Mucosa of stomach (tissue), 1 donor: ENCODE measurements around the gene GABPA.
"Not testable (repeated sequence)": the region's sequence is repeated elsewhere in the genome, so short reads cannot be mapped to it uniquely, and the experiment has no call there.

Experiments used
- H3K27me3 ChIP-seq: one replicate; pipeline ENCODE4 v1.7.0; 2013; ENCODE audit warnings: mild to moderate bottlenecking, low read length; ENCODE audit not compliant: control insufficient read depth, insufficient read depth
- H3K36me3 ChIP-seq: one replicate; pipeline ENCODE4 v1.7.0; 2013; ENCODE audit warnings: low read length; ENCODE audit not compliant: control insufficient read depth, insufficient read depth
- H3K4me1 ChIP-seq: one replicate; pipeline ENCODE4 v1.7.0; 2013; ENCODE audit warnings: mild to moderate bottlenecking, low read length; ENCODE audit not compliant: control insufficient read depth, insufficient read depth
- H3K4me3 ChIP-seq: one replicate; pipeline ENCODE4 v1.7.0; 2013; ENCODE audit warnings: low read length
- H3K9ac ChIP-seq: one replicate; pipeline ENCODE4 v1.7.0; 2013; ENCODE audit warnings: mild to moderate bottlenecking, low read length, moderate library complexity
- H3K9me3 ChIP-seq: one replicate; pipeline ENCODE4 v1.7.0; 2013; ENCODE audit warnings: mild to moderate bottlenecking, low read length, moderate library complexity; ENCODE audit not compliant: control insufficient read depth
- donor health status: Pancreatic carcinoma.

The GABPA gene

DNA sequence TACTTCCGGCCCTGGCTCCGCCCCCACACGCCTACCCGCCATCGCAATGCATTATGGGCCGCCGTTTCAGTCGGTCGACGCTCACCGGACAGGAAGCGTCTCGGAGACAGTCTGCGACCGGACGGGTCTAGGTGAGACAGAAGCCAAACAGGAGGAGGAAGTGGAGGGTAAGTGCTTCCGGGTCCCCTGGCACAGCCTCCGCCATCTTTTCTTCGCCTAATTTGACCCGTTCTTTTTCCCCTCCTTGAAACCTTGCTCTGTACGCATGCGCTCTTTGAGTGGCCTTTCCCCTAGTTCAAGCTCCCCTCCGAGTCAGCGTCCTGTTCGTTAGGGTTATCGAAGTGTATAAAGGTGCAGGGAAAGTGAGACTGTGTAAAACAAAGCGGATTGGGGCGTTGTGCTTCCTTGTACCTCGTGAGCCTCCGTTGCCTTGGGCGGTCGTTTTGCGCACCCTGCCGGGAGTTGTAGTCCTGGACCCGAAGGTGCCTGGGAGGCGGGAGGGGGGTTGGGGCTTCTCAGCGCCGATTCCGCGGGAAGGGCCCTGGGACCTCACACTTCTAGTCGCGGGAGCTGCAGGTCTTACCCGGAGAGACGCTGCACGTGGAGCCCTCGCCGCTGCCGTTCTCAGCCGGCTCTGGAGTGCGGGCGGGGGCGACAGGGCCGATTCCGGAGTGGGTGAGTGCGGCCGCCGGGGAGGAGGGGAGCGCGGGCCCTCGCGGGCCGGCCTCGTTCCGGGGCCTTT lies at the start of gene GABPA, which contains the start of gene ATP5PF:
GABPA (plus strand) TSS at position 69 of the 742 bp plus-strand sequence. CDS start 6,627 bp downstream, outside the sequence.
ATP5PF (minus strand) TSS at position 1 of the 742 bp plus-strand sequence. CDS start 5,110 bp downstream, outside the sequence.
- peak within 1 kb of the TSS; percentile 95 for H3K9ac ChIP-seq
- no peaks in the 10 kb centered on the region for H3K27me3 ChIP-seq
- no peaks in the 10 kb centered on the region for H3K36me3 ChIP-seq
- H3K4me1 ChIP-seq = no peaks in the 10 kb centered on the region
- no peaks in the 10 kb centered on the region for H3K9me3 ChIP-seq
- peak within 1 kb of the TSS; percentile 99 for H3K4me3 ChIP-seq

DNA sequence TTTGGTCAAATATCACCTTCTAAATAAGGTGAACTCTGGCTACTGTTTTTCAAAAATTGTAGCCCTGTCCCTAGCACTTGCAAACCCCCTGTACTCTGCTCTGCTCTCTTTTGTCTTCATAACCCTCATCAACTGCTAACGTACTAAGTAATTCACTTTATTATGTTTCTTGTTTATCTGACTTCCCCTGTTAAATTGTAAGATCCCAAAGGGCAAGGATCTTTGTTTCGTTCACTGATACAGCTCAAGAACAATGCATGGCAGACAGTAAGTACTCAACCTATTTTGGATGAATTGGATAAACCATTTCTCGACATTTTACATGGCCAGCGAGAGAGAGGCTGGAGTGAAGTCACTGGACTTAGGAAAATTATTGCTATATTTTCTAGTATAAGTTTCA lies 47.0 kb upstream of the GABPA start:
- Histone ChIP-seq H3K4me3 (no peak overlapping the region), H3K4me1 (no peaks in the 10 kb centered on the region), H3K27me3 (no peaks in the 10 kb centered on the region), H3K36me3 (no peaks in the 10 kb centered on the region), H3K9ac (no peak overlapping the region), H3K9me3 (no peaks in the 10 kb centered on the region)

DNA sequence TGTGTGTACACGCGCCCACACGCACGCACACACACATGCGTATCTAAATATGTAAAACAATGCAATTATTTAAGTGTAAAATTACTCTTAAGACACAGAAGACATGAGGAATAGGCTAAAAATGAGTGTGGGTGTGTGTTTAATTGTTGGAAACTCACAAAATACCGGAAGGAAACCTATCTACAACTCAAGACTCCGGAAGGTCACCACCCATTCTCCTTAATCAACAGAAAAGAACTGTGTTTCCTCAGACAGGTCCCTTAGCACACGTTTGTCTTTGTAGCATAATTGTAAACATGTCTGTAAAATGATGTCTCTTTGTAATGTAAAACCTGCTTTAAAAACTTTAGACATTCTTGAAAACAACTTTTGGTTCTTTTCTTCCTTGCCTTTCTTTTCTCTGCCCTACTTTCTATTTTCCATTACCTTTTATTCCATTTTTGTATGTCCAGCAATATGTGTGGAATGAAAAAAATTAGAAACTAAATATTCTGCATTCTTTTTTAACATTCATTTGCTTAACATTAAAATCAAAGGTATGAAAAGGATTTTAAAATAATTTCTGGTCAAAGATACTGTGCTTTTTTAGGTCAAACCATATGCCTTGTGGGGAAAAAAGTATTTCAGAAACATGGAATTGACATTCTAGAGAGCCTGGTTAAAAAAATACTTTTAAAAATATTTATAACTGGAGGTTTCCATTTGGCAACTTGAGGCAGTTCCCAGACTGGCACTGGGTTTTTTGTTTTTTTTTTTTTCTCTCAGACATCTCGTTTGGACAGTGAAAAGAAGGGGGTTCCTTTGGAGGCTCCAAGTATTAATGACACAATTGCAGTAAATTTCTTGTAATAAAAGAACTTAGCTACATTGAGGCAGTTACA lies 46.3 kb upstream of the GABPA start:
- Histone ChIP-seq H3K9me3 (no peaks in the 10 kb centered on the region), H3K27me3 (no peaks in the 10 kb centered on the region), H3K4me1 (no peaks in the 10 kb centered on the region), H3K36me3 (no peaks in the 10 kb centered on the region), H3K4me3 (no peak overlapping the region), H3K9ac (no peak overlapping the region)

DNA sequence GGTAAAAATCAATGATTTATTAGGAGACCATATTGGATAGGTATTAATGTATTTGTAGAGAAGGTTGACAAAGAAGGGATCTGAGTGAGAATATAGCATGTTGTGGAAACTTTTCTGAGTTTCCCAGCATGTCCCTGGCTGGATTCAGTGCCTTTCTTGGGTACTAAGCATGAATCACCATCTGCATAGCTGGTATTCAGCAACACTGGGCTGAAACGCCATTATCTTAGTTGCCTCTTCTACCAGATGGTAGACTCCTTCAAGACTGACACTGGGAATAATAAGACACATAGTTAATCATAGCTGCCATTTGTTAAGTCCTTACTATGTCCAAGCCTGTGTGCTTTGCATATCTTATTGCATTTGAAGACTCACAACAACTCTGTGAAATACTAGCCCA lies 45.5 kb upstream of the GABPA start:
- Histone ChIP-seq H3K27me3 (no peaks in the 10 kb centered on the region), H3K4me3 (no peak overlapping the region), H3K9ac (no peak overlapping the region), H3K9me3 (no peaks in the 10 kb centered on the region), H3K4me1 (no peaks in the 10 kb centered on the region), H3K36me3 (no peaks in the 10 kb centered on the region)

DNA sequence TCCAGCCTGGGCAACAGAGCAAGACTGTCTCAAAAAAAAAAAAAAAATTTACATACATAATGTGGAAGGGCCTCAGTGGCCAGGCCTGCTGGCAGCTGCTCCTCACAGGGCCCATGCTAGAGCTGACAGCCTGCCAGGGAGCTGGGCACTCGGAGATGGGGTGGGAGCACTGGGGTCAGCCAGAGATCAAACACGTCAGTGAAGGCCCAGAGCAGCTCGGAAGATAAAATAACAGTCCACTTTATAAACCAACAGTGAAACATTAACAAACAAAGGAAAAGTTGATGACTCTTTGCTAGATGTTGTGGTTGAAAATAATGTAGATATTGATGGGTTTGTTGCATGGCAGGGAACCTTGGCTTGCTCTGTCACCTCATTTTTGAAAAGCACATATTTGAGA lies 42.8 kb upstream of the GABPA start:
- Histone ChIP-seq H3K4me3 (no peak overlapping the region), H3K9me3 (no peaks in the 10 kb centered on the region), H3K27me3 (no peaks in the 10 kb centered on the region), H3K9ac (no peak overlapping the region), H3K4me1 (no peaks in the 10 kb centered on the region), H3K36me3 (no peaks in the 10 kb centered on the region)

DNA sequence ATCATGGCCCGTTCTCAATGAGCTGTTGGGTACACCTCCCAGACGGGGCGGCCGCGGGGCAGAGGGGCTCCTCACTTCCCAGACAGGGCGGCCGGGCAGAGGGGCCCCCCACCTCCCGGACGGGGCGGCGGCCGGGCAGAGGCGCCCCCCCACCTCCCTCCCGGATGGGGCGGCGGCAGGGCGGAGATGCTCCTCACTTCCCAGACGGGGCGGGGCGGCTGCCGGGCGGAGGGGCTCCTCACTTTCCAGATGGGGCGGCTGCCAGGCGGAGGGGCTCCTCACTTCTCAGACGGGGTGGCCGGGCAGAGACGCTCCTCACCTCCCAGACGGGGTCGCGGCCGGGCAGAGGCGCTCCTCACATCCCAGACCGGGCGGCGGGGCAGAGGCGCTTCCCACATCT lies 39.3 kb upstream of the GABPA start:
- not testable (repeated sequence) for H3K36me3 ChIP-seq, H3K27me3 ChIP-seq, H3K9me3 ChIP-seq, H3K9ac ChIP-seq, H3K4me1 ChIP-seq, H3K4me3 ChIP-seq

DNA sequence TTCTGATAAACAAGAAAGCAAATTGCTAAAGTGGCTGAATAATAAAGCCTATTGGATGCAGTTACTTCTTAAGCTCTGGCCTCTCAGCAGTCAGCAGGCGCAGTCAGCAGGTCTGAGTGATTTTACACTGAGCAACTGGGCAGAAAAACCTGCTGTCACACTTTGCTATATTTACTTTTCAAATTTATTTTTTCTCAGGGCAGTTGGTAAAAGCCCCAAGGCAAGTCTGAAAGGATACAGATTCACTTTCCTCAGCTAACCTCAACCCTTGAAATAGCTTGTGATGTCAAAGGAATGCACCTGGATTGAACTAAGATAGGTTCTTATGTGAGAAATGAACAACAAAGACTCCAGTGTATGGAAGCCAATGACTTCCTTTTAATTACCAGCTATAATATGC lies 34.0 kb upstream of the GABPA start:
- Histone ChIP-seq H3K4me3 (no peak overlapping the region), H3K36me3 (no peaks in the 10 kb centered on the region), H3K9me3 (no peaks in the 10 kb centered on the region), H3K4me1 (no peaks in the 10 kb centered on the region), H3K9ac (no peak overlapping the region), H3K27me3 (no peaks in the 10 kb centered on the region)

DNA sequence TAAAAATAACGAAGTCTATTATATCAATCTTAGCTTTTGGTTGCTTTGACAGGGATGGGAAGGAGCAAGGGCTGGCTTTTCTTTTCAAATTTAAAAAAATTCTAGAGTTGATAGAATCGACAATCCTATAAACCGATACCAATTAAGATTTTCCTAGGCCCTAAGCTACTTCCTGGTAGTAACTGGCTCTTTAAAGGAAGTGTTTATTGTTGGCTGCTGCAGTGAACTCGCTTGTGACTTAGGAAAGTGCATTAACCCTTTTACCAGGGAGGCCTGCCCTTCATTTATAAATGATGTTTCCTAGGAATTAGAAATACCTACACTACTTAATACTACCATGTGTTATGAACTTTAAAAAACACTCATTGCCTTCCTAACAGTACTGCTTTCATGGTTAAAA lies 33.2 kb upstream of the GABPA start:
- no peaks in the 10 kb centered on the region for H3K9me3 ChIP-seq
- no peak overlapping the region for H3K9ac ChIP-seq
- no peaks in the 10 kb centered on the region for H3K4me1 ChIP-seq
- H3K27me3 ChIP-seq = no peaks in the 10 kb centered on the region
- no peak overlapping the region for H3K4me3 ChIP-seq
- no peaks in the 10 kb centered on the region for H3K36me3 ChIP-seq

DNA sequence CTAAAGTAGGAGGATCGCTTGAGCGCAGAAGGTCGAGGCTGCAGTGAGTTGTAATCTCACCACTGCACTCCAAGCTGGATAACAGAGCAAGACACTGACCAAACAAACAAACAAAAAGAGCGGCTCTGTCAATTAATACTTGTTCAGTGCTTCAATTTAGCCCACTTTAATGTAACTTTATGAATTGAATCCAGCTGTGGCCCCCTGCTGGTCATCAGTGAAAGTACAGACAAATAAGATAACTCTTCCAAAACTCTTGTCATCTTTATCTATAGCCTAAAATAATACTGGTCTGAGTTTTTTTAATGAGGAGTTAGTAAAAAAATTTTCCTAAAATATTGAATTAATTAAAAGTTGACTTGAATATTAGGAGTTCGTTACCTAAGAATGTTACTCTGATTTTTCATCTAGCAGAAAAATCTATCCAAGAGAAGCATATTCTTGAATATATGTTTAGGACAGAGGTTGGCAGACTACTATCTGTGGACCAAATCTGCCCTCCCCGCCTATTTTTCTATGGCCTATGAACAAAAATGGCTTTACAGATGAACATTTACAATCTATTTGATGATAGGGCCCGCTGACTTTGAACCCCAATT lies 26.2 kb upstream of the GABPA start:
- no peaks in the 10 kb centered on the region for H3K27me3 ChIP-seq
- H3K4me3 ChIP-seq = no peak overlapping the region
- no peaks in the 10 kb centered on the region for H3K9me3 ChIP-seq
- no peak overlapping the region for H3K9ac ChIP-seq
- H3K4me1 ChIP-seq = no peaks in the 10 kb centered on the region
- H3K36me3 ChIP-seq = no peaks in the 10 kb centered on the region

DNA sequence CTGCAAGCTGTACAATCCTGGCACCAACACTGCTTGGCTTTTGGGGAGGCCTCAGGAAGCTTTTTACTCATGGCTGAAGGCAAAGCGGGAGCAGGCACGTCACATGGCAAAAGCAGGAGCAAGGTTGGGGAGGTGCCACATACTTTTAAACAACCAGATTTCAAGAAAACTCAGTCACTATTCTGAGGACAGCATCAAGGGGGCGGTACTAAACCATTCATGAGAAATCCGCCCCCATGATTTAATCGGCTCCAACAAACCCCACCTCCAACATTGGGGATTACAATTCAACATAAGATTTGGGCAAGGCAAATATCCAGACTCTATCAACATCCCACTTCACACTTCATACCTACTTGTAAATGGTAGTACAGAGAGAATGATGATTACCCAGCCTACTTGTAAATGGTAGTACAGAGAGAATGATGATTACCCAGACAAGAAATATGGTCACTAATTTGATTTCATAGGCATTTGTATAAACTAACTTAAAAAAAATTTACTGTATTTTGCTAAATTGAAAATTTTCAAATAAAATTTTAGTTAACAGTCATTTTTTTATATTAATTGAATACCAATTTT lies 25.0 kb upstream of the GABPA start:
- Histone ChIP-seq H3K36me3 (no peaks in the 10 kb centered on the region), H3K4me3 (no peak overlapping the region), H3K9me3 (no peaks in the 10 kb centered on the region), H3K27me3 (no peaks in the 10 kb centered on the region), H3K9ac (no peak overlapping the region), H3K4me1 (no peaks in the 10 kb centered on the region)

DNA sequence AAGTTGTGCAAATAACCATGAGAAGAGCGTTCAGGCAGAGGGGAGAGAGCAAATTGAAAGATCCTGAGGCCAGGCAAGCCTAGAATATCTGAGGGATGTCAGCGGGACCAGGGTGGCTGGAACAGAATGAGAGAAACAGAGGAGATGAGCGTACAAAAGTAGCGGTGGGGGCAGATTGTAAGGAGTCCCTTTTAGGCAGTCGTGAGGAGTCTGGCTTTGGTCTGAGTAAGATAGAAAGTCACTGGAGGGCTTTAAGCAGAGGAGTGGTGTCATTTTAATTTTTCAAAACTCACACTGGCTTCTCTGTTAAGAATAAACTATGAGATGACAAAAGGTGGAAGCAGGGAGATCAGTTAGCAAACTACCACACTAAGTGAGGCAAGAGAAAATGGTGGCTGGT lies 24.2 kb upstream of the GABPA start:
- H3K9ac ChIP-seq = no peak overlapping the region
- H3K36me3 ChIP-seq = no peaks in the 10 kb centered on the region
- no peaks in the 10 kb centered on the region for H3K9me3 ChIP-seq
- H3K27me3 ChIP-seq = no peaks in the 10 kb centered on the region
- no peak overlapping the region for H3K4me3 ChIP-seq
- H3K4me1 ChIP-seq = no peaks in the 10 kb centered on the region

DNA sequence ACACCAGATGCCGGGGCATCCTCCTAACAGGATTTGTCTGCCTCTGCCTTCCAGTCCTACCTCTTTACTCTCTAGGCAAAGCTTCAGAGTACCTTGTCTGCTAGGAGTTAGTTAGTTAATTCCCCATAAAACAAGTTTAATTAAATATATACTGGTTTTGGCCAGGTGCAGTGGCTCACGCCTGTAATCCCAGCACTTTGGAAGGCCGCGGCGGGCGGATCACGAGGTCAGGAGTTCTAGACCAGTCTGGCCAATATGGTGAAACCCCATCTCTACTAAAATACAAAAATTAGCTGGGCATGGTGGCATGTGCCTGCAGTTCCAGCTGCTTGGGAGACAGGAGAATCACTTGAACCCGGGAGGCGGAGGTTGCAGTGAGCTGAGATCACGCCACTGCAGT lies 20.7 kb upstream of the GABPA start:
- H3K4me1 ChIP-seq, H3K9me3 ChIP-seq, H3K4me3 ChIP-seq, H3K27me3 ChIP-seq, H3K36me3 ChIP-seq, H3K9ac ChIP-seq: not testable (repeated sequence)
